Esophagus muscularis mucosa (tissue), 4 donors: ENCODE data around the gene PHF21A. TPM values are rescaled to one million over a fixed set of nuclear protein-coding genes. Genes with fewer than 3 reads are reported as not detected.

ENCODE experiments used
- DNase-seq: peaks from one replicate; pipeline ENCODE4 v3.0.0-alpha.2; 2017; ENCODE audit errors: extremely low spot score
- H3K27ac ChIP-seq, 4 donors: fragments of 200-600 bp; sonication (generic); replicated peaks in 1 of 4; 1 replicate in 3 of 4; 2 replicates in 1 of 4; pipeline ENCODE4 v1.5.1; 2016 to 2019; ENCODE audit warnings: mild to moderate bottlenecking in 1 of 4
- H3K27me3 ChIP-seq, 4 donors: fragments of 200-600 bp; sonication (generic); one replicate each; pipeline versions ENCODE4 v1.5.1 to v1.6.0; 2016 to 2019
- H3K36me3 ChIP-seq, 4 donors: fragments of 200-600 bp; sonication (generic); one replicate each; pipeline ENCODE4 v1.5.1; 2016 to 2019
- H3K4me1 ChIP-seq, 4 donors: fragments of 200-600 bp; sonication (generic); one replicate each; pipeline ENCODE4 v1.5.1; 2016 to 2019
- H3K4me3 ChIP-seq, 4 donors: fragments of 200-600 bp; sonication (generic); 1 replicate in 2 of 4; 2 replicates in 2 of 4; pipeline ENCODE4 v1.5.1; 2016 to 2019; ENCODE audit warnings: mild to moderate bottlenecking in 4 of 4, moderate library complexity in 1 of 4
- H3K9me3 ChIP-seq, 4 donors: fragments of 200-600 bp; sonication (generic); 1 replicate in 3 of 4; 2 replicates in 1 of 4; pipeline ENCODE4 v1.5.1; 2016 to 2019
- EP300 ChIP-seq: sonication (generic); formaldehyde crosslinking; IDR thresholded peaks from one replicate; pipeline ENCODE4 v1.6.1; 2017; ENCODE audit warnings: antibody characterized with exemption
- POLR2A ChIP-seq: fragments of 450-650 bp; IDR thresholded peaks from one replicate; pipeline ENCODE4 v1.6.1; 2017; ENCODE audit warnings: antibody characterized with exemption, moderate library complexity, mild to moderate bottlenecking, low read depth
- POLR2AphosphoS5 ChIP-seq, 2 donors: sonication (generic); formaldehyde crosslinking; IDR thresholded peaks; one replicate each; pipeline ENCODE4 v1.6.1; 2017; ENCODE audit warnings: antibody characterized with exemption in 2 of 2
- WGBS: methylation state at CpG from one replicate; pipeline ENCODE4 v1.1.5; 2018; 5-methylcytosine and 5-hydroxymethylcytosine counted together
- intact Hi-C: fragments of 100-400 bp; cut with DNase I; formaldehyde crosslinking; loops from one replicate; pipeline ENCODE4 v1.15.1; 2023
- total RNA-seq, 4 donors: library from RNA; depleted of rRNA; stranded (reverse); fragments of >200 nt; gene quantifications; one replicate each; pipeline versions ENCODE4 v1.1.0 to v1.2.1, GENCODE V29; 2016
- TF ChIP-seq, protein P1 (sequence below), 3 experiments: fragments of 200-600 bp in 2 of 3; fragments of 450-650 bp in 1 of 3; sonication (generic) in 2 of 3; IDR thresholded peaks; one replicate each; pipeline ENCODE4 v1.5.1; 2017 to 2019; ENCODE audit warnings: antibody characterized with exemption in 3 of 3, mild to moderate bottlenecking in 2 of 3, moderate library complexity in 1 of 3

PHF21A gene
- total RNA-seq, 4 donors from 2014 or later = 31.8 to 47.8 (median 36.1) TPM

- WGBS = 89% methylated on average over 2 of the region's 2 CpGs
Observed at GRCh38 chr11:45939836-45940235, 181.4 kb downstream of the PHF21A start.

GRCh38 chr11:45937916-45938315, 183.3 kb downstream of the PHF21A start:
- TF ChIP-seq POLR2AphosphoS5 (IDR thresholded peaks at IDR 0.05) = no peak
- TF ChIP-seq POLR2A = no peak
- TF ChIP-seq, protein P1, sequence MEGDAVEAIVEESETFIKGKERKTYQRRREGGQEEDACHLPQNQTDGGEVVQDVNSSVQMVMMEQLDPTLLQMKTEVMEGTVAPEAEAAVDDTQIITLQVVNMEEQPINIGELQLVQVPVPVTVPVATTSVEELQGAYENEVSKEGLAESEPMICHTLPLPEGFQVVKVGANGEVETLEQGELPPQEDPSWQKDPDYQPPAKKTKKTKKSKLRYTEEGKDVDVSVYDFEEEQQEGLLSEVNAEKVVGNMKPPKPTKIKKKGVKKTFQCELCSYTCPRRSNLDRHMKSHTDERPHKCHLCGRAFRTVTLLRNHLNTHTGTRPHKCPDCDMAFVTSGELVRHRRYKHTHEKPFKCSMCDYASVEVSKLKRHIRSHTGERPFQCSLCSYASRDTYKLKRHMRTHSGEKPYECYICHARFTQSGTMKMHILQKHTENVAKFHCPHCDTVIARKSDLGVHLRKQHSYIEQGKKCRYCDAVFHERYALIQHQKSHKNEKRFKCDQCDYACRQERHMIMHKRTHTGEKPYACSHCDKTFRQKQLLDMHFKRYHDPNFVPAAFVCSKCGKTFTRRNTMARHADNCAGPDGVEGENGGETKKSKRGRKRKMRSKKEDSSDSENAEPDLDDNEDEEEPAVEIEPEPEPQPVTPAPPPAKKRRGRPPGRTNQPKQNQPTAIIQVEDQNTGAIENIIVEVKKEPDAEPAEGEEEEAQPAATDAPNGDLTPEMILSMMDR (IDR thresholded peaks at IDR 0.05) = no peak
- no peak for TF ChIP-seq EP300
- intact Hi-C loops = no loop called here
- Histone ChIP-seq H3K4me1 (no peaks in the 10 kb centered on the region), H3K4me3 (no peak overlapping the region), H3K9me3 (no peaks in the 10 kb centered on the region), H3K27me3 (no peaks in the 10 kb centered on the region), H3K36me3 (peaks cover 44 to 77% (median 67%) of the 10 kb centered on the region in 4 donors), H3K27ac (no peak overlapping the region)
- 88% methylated on average over 10 of the region's 10 CpGs for WGBS
- peak; percentile 12 for DNase-seq

More at GRCh38 chr11:45939836-45940235, 181.4 kb downstream of the PHF21A start:
- TF ChIP-seq, protein P1 (IDR thresholded peaks at IDR 0.05) = no peak
- no peak for TF ChIP-seq POLR2A
- no peak for TF ChIP-seq EP300
- Histone ChIP-seq H3K4me3 (no peak overlapping the region), H3K36me3 (peaks cover 39 to 77% (median 58%) of the 10 kb centered on the region in 4 donors), H3K27ac (no peak overlapping the region), H3K4me1 (no peaks in the 10 kb centered on the region), H3K27me3 (no peaks in the 10 kb centered on the region), H3K9me3 (no peaks in the 10 kb centered on the region)
- DNase-seq = peak; percentile 10
- intact Hi-C loops = no loop called here

GRCh38 chr11:45936511-45937054, 184.7 kb downstream of the PHF21A start:
- WGBS = 74% methylated on average over 4 of the region's 4 CpGs
- Histone ChIP-seq H3K4me1 (no peaks in the 10 kb centered on the region), H3K27ac (no peak overlapping the region), H3K9me3 (no peaks in the 10 kb centered on the region), H3K27me3 (no peaks in the 10 kb centered on the region), H3K4me3 (no peak overlapping the region), H3K36me3 (peaks cover 45 to 79% (median 68%) of the 10 kb centered on the region in 4 donors)
- intact Hi-C loops = no loop called here
- peak; percentile 37 for DNase-seq
- TF ChIP-seq, protein P1 (IDR thresholded peaks at IDR 0.05) = no peak
- TF ChIP-seq POLR2A (no peak), EP300 (no peak), POLR2AphosphoS5 (IDR thresholded peaks at IDR 0.05) (no peak)

GRCh38 chr11:45935349-45936064, 185.7 kb downstream of the PHF21A start:
- peaks cover 45 to 84% (median 67%) of the 10 kb centered on the region in 4 donors for H3K36me3 ChIP-seq
- H3K4me3 ChIP-seq = no peak overlapping the region
- intact Hi-C loops = no loop called here
- peaks cover 0 to 1% (median under 1%) of the 10 kb centered on the region in 4 donors for H3K4me1 ChIP-seq
- TF ChIP-seq EP300 = no peak
- no peak for TF ChIP-seq POLR2AphosphoS5 (IDR thresholded peaks at IDR 0.05)
- no peak for TF ChIP-seq POLR2A
- TF ChIP-seq, protein P1 (IDR thresholded peaks at IDR 0.05) = no peak
- 87% methylated on average over 8 of the region's 8 CpGs for WGBS
- H3K27ac ChIP-seq = no peak overlapping the region
- H3K27me3 ChIP-seq = no peaks in the 10 kb centered on the region
- DNase-seq = peak; percentile 79
- no peaks in the 10 kb centered on the region for H3K9me3 ChIP-seq
